NOMO-1 treated with dmso at 0.1 percent for 144 hours (cell line): ENCODE measurements around the gene ATP5IF1.
A peak's percentile ranks its signal among the peaks of the same experiment; 100 is the strongest.

ENCODE experiments used
- DNase-seq: peaks from one replicate; lab custom pipeline; 2025; ENCODE audit not compliant: unreplicated experiment; lab: John Stamatoyannopoulos, UW

ATP5IF1 gene

DNA sequence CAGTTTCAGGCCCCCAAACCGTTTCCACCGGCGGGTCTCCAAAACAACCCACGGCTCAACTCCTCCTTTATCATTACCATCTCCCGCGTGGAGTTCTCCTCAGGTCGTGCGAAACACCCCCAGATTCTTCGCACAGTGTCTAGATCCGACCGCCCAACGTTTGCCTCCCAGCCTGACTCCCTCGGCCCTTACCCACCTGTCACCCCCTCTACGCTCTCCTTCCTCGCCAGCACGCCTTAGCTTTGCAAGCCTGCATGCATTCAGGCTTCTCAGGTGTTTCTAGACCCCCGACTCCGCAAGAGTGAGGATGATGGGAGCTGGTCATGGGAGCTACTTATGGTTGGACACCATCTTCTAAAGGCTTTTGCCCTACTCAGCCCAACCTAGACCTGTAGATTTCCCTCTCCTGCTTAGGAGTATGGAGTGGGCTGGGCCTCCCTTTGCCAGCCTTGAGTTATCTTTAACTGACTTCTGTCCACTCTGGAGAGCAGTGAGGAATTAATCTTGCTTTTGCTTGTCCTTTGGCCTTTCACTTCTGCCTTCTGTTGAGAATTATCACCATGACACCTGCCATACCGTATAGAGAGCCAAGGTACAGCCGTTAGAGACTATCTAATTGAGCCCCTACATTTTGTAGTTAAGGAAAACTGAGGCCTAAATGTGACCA lies 865 bp downstream of the ATP5IF1 start:
- DNase-seq, result no peak

DNA sequence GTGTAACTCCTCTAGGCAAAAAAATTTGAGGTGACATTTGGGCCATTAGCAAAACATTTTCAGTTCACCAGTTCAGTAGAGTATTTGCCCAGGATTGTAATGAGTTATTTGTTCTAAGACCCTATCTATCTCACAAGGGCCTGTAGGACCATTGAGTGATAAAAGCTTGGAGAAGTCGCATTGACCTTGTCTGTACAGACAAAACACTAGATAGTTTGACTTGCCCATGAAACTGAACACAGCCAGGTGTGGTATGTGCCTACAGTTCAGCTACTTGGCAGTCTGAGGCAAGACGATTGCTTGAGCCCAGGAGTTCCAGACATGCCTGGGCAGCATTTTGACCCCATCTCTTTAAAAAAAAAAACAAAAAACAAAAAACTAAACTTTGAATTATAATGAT lies 3.1 kb downstream of the ATP5IF1 start:
- no peak for DNase-seq

DNA sequence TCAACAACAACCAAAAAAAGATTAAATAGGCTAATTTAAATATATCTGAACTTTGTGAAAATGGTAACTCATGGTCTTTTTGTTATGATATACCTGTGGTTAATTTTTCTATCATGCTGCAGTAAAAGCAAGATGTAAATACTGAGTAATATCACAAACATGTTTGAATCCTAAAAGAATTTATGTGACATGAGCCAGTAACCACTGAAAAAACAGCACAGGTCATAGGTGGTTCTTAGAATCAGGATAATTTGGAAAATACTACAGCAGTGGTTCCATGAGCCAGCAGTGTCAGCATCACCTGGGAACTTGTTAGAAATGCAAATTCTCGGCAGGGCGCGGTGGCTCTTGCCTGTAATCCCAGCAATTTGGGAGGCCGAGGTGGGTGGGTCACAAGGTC lies 4.1 kb downstream of the ATP5IF1 start:
- DNase-seq, result no peak

DNA sequence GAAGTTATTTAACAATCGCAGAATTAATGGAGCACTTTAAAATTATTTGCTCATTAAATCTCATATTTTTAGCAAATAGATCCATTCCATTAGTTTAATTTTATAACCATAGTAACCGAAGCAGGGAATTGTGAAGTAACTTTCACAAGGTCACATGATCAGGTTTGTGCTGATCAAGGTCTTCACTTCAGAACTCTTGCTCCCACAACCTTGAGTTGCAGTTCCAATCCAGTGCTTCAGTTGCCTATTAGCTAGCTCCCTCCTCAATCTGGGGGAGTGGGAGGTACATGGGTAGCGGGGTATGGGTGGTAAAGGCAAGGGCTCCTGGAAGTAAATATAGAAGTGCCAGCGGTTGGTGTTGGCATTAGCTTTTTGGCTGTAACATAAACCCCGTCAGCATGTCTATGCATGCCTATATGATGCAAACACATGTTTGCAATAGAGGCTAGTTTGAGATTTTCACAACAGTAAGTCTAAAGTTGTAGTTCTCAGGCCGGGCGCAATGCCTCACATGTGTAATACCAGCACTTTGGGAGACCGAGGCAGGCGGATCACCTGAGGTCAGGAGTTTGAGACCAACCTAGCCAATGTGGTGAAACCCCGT lies 5.8 kb downstream of the ATP5IF1 start:
- no peak for DNase-seq

DNA sequence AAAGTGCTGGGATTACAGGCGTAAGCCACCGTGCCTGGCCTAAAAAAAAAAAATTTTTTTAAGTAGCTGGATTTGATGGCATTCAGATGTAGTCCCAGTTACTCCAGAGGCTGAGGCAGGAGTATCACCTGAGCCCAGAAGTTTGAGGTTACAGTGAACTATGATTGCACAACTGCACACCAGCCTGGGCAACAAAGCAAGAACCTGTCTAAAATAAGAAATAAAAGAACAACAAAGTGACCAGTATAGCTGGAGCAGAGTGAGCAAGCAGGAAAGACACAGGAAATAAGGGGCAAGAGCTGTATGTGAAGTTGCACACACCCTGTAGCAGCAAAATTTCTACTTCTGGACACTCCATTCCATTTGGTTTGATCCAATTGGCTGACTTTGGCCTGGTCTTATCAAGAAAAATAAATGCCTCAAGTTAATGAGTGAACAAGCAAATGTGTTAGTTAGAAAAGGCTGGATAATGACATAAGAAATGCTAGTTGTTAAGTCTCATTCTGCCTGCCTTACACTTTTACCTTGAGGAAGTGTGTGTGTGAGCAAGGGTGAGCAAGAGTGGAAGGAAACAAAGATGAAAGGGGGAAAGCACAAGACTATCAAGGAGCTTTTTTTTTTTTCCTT lies 7.9 kb downstream of the ATP5IF1 start:
- DNase-seq, result no peak

DNA sequence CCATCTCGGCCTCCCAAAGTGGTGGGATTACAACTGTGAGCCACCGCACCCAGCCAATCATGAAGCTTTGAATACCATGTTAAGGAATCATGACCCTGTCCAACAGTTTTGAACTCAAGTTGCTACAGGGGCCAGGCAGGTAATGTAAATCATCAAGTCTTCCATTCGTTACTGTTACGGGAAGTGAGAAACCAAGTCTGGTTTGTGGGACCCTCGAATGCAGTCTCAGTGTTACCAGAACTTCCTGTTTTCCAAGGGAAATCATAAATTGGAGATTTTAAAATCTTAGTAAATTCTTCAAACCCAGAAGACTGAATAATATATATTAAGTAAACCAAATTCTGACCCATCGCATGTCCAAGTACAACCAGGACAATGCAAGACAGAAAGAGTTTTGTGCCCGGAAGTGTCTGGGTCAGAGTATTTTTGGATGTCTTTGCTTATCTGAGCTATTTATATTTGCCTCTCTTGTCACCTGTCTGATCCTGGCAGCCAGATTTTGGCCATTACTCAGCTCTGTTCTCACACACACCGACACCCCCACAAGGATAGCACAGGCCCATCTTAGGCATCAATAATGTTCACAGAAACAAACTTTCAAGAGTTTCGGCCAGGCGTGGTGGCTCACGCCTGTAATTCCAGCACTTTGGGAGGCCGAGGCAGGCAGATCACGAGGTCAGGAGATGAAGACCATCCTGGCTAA lies 8.8 kb downstream of the ATP5IF1 start:
- no peak for DNase-seq

DNA sequence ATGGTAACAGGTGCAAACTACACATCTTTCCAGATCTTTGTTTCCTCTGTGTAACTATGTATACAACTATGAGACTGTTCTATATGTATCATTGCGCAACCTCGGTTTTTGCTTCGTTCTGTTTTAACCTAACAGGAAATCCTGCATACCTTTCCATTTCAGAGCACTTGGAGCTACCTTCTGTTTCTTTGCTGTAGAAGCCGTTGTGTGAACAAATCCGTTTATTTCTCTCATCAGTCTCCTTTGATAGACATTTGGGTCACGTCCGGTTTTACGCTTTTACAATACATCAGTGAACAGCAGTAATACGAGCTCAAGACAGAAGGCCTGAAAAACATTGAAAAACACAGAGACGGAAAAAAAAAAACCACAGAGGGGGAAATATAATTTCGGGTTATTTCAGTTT lies 10.5 kb downstream of the ATP5IF1 start:
- no peak for DNase-seq

DNA sequence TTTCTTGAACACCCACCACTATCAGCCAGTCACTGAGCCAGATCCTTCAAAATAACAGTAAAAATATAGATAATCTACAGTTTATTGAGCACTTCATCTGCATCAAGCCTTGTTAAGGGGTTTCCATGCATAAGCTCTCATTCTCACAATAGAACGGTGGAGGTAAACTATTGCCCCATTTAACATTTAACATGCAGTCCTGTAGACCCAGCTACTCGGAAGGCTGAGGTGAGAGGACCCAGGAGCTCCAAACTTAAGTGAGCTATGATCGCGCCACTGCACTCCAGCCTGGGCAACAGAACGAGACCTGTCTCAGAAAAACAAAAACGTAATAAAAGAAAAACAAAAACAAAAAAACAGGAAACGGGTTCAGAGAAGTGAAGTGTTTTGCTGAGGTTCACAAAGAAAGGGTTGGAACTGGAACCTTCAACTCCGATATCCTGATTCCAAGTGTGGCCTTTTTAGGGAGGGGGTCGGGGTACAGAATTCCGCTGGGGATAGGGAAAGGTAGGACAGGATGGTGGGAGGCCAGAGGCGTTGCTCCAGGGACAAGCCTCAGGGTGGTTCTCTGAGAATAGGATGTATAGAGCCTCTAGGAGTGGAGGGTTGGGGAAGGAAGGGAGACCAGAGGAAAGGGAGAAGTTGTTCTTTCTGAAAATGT lies 11.8 kb downstream of the ATP5IF1 start:
- no peak for DNase-seq

DNA sequence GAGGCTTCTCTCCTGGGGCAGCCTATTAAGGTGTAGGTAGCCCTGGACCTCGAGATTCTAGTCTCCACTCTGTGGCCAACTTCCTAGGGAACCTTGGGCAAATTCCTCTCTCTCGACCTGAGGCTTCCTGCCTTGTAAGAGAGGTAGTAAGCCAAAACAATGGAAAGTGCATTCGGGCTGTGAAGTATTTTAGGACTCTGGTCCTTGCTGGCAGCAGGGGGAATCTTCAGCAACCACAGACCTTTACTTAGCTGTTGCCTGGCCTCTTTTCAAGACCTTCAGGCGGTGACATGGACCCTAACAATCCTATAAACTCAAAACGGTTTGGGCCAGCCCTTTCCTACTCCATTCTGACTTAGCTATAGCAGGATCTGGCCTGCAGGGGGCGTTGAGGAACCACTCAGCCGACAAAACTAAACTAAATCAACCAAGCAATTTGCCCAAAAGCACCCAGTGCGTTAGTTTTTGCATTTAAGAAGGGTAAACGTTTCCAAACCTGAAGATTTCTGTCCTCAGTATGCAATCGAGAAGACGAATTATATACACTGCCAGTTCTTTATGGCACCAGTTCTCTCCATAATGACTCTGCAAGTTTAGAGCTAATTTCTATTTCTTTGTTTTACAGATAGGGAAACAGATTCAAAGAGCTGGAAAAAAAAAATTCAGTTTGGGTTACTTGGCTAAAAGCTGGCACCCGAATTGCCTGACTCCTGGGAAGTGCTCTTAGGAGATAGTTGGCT lies 12.5 kb downstream of the ATP5IF1 start:
- DNase-seq, result peak; percentile 60

DNA sequence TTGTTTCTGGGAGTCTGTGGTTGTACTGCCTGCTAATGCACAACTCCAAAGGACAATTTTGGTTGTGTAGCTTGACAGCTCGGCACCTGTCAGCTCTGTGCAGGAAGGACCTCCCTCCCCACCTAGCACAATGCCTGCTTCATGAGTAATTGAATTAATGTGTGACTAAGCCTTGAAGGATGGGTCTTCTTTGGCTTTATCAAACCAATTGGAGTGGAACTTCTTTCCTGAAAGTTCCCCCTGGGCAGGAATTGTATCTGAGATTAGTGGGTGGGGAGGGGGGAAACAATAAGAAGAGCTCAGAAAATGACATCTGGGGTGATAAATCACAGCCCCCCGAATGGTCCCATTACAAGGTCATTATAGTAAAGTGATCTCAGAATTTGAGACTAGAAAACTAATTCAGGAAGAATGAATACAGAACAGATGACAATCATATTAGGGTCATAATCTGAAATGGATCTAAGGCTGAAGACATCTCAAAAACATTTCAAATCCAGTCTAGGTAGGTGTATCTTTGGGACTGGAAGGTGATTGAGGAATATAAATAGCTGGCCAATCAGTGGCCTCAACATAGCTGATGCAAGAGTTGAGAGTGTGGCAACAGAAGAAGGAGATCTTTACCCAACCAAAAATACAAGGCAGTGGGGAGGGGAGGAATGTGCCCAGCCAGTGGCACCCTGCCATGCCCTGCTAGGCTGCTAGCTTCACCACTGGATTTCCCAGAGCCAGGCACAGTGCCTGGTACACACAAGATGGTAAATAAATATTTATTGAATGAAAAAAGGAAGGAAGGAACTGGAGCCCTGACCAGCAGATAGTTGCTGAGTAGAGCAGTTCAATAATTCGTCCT lies 13.3 kb downstream of the ATP5IF1 start:
- no peak for DNase-seq

DNA sequence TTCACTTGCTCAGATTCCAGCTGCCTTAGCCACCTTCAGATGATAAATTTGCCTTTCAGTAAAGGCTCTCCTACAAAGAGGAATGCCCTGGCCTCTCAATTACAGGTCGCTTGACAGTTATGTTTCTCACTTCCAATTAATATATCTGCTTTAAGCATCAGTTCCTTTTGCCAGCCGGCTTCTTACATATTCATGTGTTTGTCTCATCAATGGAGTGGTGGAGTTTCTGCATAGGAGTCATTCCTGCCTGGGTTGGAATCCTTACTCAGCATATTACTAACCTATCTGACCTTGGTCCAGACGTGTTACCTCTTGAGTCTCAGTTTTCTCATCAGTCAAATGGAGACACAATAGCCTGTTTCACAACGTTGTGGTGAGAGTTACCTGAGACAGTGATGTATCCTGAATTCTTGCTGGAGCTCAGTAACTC lies 14.0 kb downstream of the ATP5IF1 start:
- no peak for DNase-seq

DNA sequence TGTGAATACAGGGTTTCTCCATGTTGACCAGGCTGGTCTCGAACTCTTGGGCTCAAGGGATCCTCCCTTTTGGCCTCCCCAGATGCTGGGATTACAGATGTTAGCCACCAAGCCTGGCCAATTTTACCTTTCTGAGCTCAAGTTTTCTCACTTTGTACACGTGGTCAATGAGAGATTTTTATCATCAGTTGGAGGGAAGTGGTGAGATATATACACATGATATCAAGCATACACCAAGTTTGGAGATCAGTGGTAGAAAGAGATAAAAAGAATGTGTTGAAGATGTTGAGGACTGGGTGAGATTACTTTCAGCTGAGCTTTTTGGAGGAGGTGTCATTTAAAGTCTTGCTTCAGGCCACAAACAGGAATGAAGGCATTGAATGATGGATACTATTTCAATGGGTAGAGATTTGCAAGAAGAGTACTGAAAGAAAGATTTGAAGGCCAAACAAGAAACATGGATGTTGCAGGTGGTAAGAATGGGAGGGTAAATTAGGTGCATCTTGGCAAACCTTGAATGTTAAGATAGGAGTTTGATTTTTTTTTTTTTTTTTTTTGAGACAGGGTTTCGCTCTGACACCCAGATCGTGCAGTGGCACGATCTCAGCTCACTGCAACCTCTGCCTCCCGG lies 20.4 kb downstream of the ATP5IF1 start:
- DNase-seq, result no peak

DNA sequence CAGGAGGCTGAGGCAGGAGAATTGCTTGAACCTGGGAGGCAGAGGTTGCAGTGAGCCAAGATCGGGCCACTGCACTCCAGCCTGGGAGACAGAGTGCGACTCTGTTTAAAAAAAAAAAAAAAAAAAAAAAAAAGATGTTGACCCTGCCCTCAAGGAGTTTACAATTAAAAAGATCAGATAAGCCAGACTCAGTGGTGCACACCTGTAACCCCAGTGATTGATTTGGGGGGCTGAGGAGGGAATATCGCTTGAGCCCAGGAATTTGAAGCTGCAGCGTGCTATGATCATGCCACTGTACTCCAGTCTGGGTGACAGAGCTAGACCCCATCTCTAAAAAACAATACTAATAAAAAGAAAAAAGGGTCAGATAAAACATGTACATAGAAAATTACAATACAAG lies 21.8 kb downstream of the ATP5IF1 start:
- no peak for DNase-seq

DNA sequence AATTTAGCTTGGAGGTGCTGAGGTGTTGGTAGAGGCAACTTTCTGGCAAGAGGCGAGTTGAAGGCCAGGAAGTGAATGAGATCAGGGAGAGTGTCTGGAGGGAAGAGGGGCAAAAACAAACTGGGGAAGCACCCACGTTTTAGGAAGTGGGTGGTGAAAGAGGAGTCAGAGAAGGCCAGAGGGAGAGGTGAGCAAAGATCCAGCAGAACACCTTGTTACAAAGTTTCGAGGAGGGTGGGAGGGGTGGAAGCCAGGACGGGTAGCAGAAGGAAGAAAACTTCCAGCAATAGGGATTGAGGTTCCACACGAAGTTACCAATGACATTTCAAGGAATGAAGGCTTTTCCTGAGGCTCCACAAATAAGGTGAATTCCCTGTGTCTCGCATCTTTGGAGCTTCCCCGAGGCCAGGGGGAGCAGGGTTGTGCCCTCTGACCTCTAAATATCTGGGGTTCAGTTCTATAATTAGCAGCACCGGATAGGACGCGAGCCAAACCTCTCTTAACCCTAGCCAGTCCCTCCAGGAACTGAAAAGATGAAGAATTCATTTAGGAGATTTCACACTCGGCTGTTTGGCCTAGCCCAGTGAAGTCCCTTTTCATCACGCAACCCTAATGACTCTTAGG lies 22.8 kb downstream of the ATP5IF1 start:
- no peak for DNase-seq

DNA sequence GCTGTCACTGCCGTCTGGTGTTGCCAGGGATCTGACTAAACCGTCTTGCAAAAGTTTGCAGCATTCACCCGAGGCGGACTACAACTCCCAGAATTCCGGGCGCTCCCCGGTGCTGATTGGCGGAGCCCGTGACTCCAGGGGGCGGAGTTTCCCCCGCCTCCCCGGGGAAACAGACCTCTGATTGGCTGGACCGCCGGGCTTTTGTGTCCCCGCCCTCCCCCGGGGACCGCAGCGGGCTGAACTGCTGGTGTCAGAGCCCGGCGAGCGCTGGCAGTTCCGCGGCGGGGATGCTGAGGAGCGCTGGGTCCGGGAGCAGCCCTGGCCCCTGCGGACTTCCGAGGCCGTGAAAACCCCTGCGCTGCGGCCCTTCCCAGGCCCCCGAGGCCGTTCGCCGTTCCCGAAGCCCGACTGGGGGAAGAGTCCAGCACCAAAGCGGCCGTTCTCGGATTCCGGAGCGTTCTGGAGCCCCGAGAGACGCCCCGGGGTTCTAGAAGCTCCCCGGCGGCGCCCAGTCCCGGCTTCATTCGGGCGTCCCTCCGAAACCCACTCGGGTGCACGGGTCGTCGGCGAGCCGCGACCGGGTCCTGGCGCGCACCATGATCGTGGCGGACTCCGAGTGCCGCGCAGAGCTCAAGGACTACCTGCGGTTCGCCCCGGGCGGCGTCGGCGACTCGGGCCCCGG lies 23.5 kb downstream of the ATP5IF1 start, which contains the start of gene SESN2:
Gene SESN2 (plus strand): TSS at position 267 of the 682 bp plus-strand sequence. CDS start 330 bp downstream, at position 597.
- DNase-seq, result peak; percentile 97

DNA sequence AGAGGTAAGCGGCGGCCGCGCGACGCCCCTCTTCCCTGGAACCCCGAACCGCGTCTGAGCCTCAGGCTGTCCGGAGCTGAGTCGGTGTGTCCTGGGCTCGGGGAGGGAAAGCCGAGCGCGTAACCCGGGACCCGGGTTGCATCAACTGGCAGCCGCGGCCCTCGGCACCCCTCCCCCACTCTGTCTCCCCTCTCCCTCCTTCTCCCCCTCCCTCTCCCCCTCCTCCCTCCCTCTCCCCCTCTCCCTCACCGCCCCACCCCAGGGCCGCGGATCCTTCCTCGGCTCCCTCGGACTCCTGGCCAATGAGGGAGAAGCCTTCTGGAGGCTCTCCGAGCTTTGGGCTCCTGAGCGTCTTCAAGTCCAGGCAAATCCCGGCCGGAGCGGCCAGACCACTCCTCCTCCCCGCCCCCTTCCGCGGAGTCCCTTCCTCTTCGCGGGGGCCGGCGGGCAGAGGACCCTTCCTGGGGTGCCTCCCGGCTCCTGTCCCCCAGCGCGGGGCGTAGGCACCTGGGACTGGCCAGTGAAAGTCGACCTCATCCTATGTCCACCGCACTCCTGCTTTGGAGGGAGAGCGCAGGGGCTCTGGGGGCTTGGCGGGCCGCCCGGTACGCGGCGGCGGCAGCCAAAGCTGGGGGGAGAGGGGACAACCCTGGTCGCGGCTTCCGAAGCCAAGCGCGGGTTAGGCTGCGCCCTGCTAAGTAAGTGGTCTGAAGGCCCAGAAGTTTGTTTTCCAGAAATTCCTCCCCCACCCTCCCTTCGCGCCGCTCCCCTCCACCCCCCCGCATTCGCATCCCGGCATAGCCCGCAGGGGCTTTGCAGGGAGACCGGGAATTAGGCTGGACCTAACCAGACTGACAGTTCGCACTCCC lies 24.2 kb downstream of the ATP5IF1 start:
- no peak for DNase-seq

DNA sequence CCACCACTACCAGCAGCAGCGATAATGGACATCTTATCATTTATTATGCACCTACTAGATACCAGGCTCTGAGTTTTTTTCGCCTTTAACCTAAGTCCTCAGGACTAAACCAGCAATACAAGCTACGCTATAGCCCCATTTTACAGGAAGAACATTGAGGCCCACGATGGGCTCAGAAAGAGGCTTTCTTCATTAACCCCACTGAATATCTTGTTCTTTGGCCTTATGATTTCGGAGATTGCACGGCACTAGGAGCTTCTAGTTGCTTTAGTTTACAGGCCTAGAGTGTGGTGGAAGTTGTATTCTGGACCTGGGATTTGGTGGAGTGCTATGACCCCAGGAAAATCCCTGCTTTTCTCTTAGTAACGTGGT lies 24.9 kb downstream of the ATP5IF1 start:
- no peak for DNase-seq
